Measurements from ENCODE around the gene NELFB.
A peak's percentile ranks its signal among the peaks of the same experiment; 100 is the strongest.

Gene NELFB

DNA sequence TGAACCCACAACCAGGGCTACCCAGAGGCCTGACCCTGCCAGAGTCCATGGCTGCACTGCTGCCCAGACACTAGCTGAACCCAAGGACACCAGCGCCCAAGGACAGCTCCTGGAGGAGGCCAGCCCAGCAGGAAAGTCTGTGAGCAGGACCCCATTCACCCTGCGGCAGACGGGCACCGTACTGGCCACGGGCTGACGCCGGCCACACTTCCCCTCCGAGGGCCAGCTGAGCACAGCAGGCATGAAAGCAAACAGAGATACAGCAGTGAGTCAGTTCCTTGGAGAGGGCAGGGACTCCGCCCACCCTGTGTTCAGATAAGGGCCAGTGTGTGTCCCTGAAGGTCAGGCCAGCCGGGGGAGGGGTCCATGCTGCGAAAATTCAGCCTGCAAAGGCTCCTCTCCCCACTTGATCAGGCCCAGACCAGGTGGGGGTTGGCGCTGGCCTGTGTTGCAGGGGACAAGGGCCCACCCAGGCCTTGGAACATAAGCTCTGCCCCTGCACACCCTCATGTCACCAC, 36.3 kb upstream of the NELFB start:
- ATAC-seq (replicated peaks; ENCODE audit: extremely low read depth, poor library complexity, severe bottlenecking) (no peak), DNase-seq (ENCODE audit: low spot score in 2 of 2) (no peak)
- Mint-ChIP-seq H3K4me1 (no peaks in the 10 kb centered on the region), H3K36me3 (ENCODE audit: insufficient read depth) (peaks cover 11% of the 10 kb centered on the region), H3K9me3 (no peaks in the 10 kb centered on the region), H3K4me3 (no peak overlapping the region), H3K27ac (ENCODE audit: low read depth) (no peak overlapping the region), H3K27me3 (no peaks in the 10 kb centered on the region)

GRCh38 chr9:137219757-137220316, 35.3 kb upstream of the NELFB start:
- H3K4me1 Mint-ChIP-seq = no peaks in the 10 kb centered on the region
- ATAC-seq (replicated peaks; ENCODE audit: extremely low read depth, poor library complexity, severe bottlenecking) (no peak), DNase-seq (ENCODE audit: low spot score in 2 of 2) (no peak)
- H3K27ac Mint-ChIP-seq (ENCODE audit: low read depth) = no peak overlapping the region
- H3K9me3 Mint-ChIP-seq = no peaks in the 10 kb centered on the region
- no peak overlapping the region for H3K4me3 Mint-ChIP-seq
- peaks cover 11% of the 10 kb centered on the region for H3K36me3 Mint-ChIP-seq (ENCODE audit: insufficient read depth)
- H3K27me3 Mint-ChIP-seq = no peaks in the 10 kb centered on the region

DNA sequence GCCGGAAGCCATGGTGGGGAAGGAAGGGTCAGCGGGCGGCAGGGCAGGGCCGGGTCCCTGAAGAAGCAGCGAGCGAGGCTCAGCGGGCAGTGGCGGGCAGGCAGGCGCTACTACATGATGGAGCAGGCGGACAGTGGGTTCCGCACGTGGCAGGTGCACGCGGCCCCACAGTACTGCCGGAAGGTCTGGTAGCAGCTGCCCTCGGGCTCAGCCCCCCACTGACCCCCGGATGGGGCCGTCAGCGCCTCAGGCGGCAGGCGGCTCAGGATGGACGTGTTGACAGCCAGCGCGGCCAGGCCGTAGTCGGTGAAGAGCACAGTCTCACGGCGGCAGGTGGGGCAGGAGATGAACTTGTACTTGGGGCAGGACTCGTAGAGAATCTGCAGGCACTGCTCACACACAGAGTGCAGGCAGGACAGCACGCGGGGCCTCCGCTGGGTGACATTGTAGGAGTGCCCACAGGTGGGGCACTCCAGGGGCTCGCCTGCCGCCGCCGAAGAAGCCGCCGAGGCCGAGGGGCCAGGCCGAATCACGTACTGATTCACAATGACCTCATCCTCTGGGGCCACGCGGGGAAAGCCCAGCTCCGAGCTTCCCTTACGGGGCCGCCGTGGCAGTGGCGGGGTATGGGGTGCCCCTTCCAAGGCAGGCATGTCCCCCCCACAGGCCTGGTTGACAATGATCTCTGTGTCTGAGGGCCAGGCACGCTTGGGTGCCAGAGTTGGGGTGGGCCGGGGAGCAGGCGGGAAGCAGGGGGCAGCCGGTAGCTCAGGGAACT, 34.6 kb upstream of the NELFB start:
- no peak overlapping the region for H3K27ac Mint-ChIP-seq (ENCODE audit: low read depth)
- H3K9me3 Mint-ChIP-seq = no peaks in the 10 kb centered on the region
- ATAC-seq (replicated peaks; ENCODE audit: extremely low read depth, poor library complexity, severe bottlenecking) (no peak), DNase-seq (ENCODE audit: low spot score in 2 of 2) (no peak)
- peak overlapping the region; percentile 37 for H3K4me3 Mint-ChIP-seq
- H3K27me3 Mint-ChIP-seq = no peaks in the 10 kb centered on the region
- H3K36me3 Mint-ChIP-seq (ENCODE audit: insufficient read depth) = peaks cover 11% of the 10 kb centered on the region
- H3K4me1 Mint-ChIP-seq = no peaks in the 10 kb centered on the region

DNA sequence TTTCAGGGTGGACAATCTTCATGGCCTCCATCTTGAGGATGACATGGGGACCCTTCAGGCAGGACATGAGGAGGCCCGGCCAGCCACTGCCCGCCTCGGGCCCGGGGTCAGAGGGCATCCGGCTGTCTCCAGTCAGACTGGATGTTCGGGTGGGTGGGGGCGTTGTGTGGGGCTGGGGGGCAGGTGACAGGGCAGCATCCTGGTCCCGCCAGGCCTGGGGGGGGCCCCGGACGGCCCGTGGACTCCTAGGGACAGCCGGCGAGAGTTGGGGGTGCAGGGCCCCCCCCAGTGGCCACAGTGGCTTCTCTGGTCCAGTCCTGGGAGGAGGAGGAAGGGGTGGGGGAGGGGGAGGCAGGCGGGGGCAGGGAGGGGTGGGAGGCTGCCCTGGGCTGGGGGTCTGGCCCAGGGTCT, 34.0 kb upstream of the NELFB start:
- peak overlapping the region; percentile 37 for H3K4me3 Mint-ChIP-seq
- H3K36me3 Mint-ChIP-seq (ENCODE audit: insufficient read depth) = peaks cover 11% of the 10 kb centered on the region
- no peaks in the 10 kb centered on the region for H3K27me3 Mint-ChIP-seq
- no peaks in the 10 kb centered on the region for H3K9me3 Mint-ChIP-seq
- H3K27ac Mint-ChIP-seq (ENCODE audit: low read depth) = no peak overlapping the region
- no peak for ATAC-seq (replicated peaks; ENCODE audit: extremely low read depth, poor library complexity, severe bottlenecking)
- DNase-seq (ENCODE audit: low spot score in 2 of 2) = no peak
- H3K4me1 Mint-ChIP-seq = no peaks in the 10 kb centered on the region

DNA sequence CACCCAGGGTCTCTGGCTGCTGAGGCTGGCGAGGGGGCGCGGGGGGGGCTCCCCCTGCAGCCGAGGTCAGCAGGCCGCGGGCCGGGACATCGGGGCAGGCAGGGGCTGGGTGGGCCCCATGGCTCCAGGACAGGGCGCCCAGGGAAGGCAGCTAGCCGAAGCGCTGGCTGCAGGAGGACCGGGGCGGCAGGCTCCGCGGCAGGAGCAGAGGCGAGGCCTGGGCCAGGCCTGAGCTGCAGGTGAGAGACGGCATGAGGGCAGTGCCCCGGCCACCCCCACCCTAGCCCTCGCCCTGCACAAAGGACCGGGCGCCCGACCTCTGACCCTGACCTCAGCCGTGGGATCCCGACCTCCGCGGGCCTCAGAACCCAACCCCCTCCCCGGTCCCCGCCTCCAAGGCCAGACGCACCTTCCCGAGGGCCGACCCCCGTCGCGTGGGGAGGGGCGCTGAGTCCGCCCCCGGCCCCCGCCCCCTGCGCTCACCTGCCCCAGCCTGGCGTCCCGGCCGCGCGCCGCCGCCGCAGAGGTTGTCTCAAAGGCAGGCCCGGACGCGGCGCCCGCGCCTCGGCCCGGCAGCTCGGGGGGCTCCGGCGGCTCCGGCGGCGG, 33.5 kb upstream of the NELFB start:
- no peaks in the 10 kb centered on the region for H3K4me1 Mint-ChIP-seq
- no peaks in the 10 kb centered on the region for H3K9me3 Mint-ChIP-seq
- H3K36me3 Mint-ChIP-seq (ENCODE audit: insufficient read depth) = peaks cover 9% of the 10 kb centered on the region
- H3K4me3 Mint-ChIP-seq = no peak overlapping the region
- no peak overlapping the region for H3K27ac Mint-ChIP-seq (ENCODE audit: low read depth)
- ATAC-seq (replicated peaks; ENCODE audit: extremely low read depth, poor library complexity, severe bottlenecking) = no peak
- H3K27me3 Mint-ChIP-seq = no peaks in the 10 kb centered on the region
- DNase-seq (ENCODE audit: low spot score in 2 of 2) = no peak

- no peak for ATAC-seq (replicated peaks; ENCODE audit: extremely low read depth, poor library complexity, severe bottlenecking)
- peak within 1 kb of the TSS; percentile 74 for H3K4me3 Mint-ChIP-seq
Measured at GRCh38 chr9:137222190-137223077, 32.7 kb upstream of the NELFB start, which contains the start of gene RNF208. TSS of gene RNF208 (minus strand) at chr9:137222240. CDS start at chr9:137221212, 1,028 bp downstream.

DNA sequence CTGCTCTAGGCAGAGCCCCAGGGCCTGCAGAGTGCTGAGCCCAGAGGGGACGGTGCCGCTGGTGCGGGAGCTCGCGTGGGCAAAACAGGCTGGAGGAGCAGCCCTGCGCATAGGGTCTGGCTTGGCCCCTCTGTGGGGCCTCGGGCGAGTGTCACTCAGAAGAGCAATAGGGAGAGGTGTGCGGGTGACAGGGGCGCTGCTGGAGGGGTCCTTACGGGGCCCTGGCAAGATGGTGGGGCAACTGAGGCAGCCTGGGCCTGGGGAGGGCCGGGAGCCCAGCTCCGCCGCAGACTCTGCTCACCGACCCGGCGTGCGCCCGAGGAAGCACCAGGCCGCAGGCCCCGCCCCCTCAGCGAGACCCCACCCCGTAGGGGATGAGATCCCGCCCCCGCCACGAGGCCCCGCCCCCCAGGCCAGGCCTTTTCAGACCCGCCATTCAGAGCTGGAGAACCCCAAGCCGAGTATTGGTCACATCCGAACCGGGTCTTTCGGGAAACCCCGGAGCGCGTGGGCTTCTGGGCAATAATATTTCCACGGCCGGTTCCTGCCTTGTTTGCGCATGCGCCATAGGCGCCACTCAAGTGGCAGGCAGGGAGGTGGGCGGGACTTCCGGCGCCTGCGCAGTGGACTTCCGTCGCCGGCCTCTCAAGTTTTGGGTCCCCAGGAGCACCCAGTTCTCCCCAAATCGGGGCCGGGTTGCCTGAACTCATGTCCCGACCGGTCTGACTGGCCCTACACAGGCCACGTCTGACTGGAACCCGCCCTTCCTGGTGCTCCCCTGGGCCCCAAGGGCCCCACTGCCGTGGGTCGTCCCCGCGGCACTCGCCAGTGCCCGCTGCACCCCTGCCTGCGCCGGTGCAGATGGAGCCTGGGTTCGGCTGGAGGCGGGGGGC, 31.8 kb upstream of the NELFB start:
- Mint-ChIP-seq H3K36me3 (ENCODE audit: insufficient read depth) (peaks cover 6% of the 10 kb centered on the region), H3K4me3 (peak overlapping the region; percentile 74), H3K27me3 (peaks cover 9% of the 10 kb centered on the region), H3K27ac (ENCODE audit: low read depth) (peak overlapping the region; percentile 25), H3K4me1 (peaks cover 6% of the 10 kb centered on the region), H3K9me3 (no peaks in the 10 kb centered on the region)
- peak; percentile 93 to 98 for DNase-seq (ENCODE audit: low spot score in 2 of 2)
- ATAC-seq (replicated peaks; ENCODE audit: extremely low read depth, poor library complexity, severe bottlenecking) = peak; percentile 94

More at GRCh38 chr9:137222190-137223077, 32.7 kb upstream of the NELFB start, which contains the start of gene RNF208:
- Mint-ChIP-seq H3K27ac (ENCODE audit: low read depth) (no peak within 1 kb of the TSS), H3K36me3 (ENCODE audit: insufficient read depth) (peaks cover 6% of the 10 kb centered on the region), H3K9me3 (no peaks in the 10 kb centered on the region), H3K4me1 (peaks cover 1% of the 10 kb centered on the region), H3K27me3 (peaks cover 3% of the 10 kb centered on the region)
- no peak for DNase-seq (ENCODE audit: low spot score in 2 of 2)

- no peaks in the 10 kb centered on the region for H3K9me3 Mint-ChIP-seq
- DNase-seq (ENCODE audit: low spot score in 2 of 2) (no peak), ATAC-seq (replicated peaks; ENCODE audit: extremely low read depth, poor library complexity, severe bottlenecking) (no peak)
- peaks cover 6% of the 10 kb centered on the region for H3K4me1 Mint-ChIP-seq
- peaks cover 6% of the 10 kb centered on the region for H3K36me3 Mint-ChIP-seq (ENCODE audit: insufficient read depth)
- peak within 1 kb of the TSS; percentile 74 for H3K4me3 Mint-ChIP-seq
- peak within 1 kb of the TSS; percentile 25 for H3K27ac Mint-ChIP-seq (ENCODE audit: low read depth)
- peaks cover 9% of the 10 kb centered on the region for H3K27me3 Mint-ChIP-seq
Measured at GRCh38 chr9:137224830-137225694, 30.1 kb upstream of the NELFB start, which contains the start of gene CYSRT1. TSS of gene CYSRT1 (plus strand) at chr9:137225174. CDS start at chr9:137225622, 448 bp downstream.

GRCh38 chr9:137225699-137226331, 29.3 kb upstream of the NELFB start:
- Mint-ChIP-seq H3K4me1 (peaks cover 6% of the 10 kb centered on the region), H3K27me3 (peaks cover 9% of the 10 kb centered on the region), H3K4me3 (no peak overlapping the region), H3K27ac (ENCODE audit: low read depth) (no peak overlapping the region), H3K9me3 (no peaks in the 10 kb centered on the region), H3K36me3 (ENCODE audit: insufficient read depth) (peaks cover 6% of the 10 kb centered on the region)
- no peak for DNase-seq (ENCODE audit: low spot score in 2 of 2)
- ATAC-seq (replicated peaks; ENCODE audit: extremely low read depth, poor library complexity, severe bottlenecking) = no peak

- no peaks in the 10 kb centered on the region for H3K9me3 Mint-ChIP-seq
- DNase-seq (ENCODE audit: low spot score in 2 of 2) = no peak
- H3K27ac Mint-ChIP-seq (ENCODE audit: low read depth) = no peak overlapping the region
- peaks cover 6% of the 10 kb centered on the region for H3K36me3 Mint-ChIP-seq (ENCODE audit: insufficient read depth)
- H3K4me1 Mint-ChIP-seq = peaks cover 6% of the 10 kb centered on the region
- ATAC-seq (replicated peaks; ENCODE audit: extremely low read depth, poor library complexity, severe bottlenecking) = no peak
- peaks cover 9% of the 10 kb centered on the region for H3K27me3 Mint-ChIP-seq
- no peak overlapping the region for H3K4me3 Mint-ChIP-seq
Measured at GRCh38 chr9:137226338-137227053, 28.6 kb upstream of the NELFB start.

Data from central memory CD8-positive, alpha-beta T cell (primary cell).